Measurements from ENCODE around the gene RAE1. TPM values are rescaled to one million over a fixed set of nuclear protein-coding genes. Genes with fewer than 3 reads are reported as not detected.
A peak's percentile ranks its signal among the peaks of the same experiment; 100 is the strongest.

Gene RAE1
- total RNA-seq, 4 donors from 2014 or later, result 30.5 to 45.7 (median 34.5) TPM

DNA sequence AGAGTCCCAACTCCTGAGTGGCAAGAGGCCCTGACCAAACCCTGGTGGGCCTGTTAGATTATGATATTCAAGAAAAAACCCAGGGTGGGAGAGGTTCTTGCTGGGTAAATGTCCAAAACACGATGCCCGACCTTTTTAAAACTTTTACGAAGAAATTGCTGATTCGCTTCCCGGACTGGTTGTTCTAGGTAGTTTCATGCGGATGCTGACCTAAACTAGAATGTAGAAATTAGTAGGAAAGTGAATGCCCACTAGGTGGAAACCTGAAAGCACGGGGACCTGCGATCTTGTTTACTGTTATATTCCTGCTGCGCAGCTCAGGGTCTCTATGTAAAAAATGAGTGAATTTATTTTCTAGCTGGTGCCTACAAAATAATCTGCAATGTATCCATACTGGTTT lies 2.3 kb downstream of the RAE1 start:
- no peak for DNase-seq (ENCODE audit: low spot score in 2 of 2)
- 89 to 91% methylated on average over 9 of the region's 9 CpGs for WGBS, 2 donors
- intact Hi-C loops (cut with DNase I; ENCODE audit: low total_unique reads), result no loop called here
- TF ChIP-seq POLR2A (IDR thresholded peaks at IDR 0.05), result no peak
- TF ChIP-seq, protein P1, sequence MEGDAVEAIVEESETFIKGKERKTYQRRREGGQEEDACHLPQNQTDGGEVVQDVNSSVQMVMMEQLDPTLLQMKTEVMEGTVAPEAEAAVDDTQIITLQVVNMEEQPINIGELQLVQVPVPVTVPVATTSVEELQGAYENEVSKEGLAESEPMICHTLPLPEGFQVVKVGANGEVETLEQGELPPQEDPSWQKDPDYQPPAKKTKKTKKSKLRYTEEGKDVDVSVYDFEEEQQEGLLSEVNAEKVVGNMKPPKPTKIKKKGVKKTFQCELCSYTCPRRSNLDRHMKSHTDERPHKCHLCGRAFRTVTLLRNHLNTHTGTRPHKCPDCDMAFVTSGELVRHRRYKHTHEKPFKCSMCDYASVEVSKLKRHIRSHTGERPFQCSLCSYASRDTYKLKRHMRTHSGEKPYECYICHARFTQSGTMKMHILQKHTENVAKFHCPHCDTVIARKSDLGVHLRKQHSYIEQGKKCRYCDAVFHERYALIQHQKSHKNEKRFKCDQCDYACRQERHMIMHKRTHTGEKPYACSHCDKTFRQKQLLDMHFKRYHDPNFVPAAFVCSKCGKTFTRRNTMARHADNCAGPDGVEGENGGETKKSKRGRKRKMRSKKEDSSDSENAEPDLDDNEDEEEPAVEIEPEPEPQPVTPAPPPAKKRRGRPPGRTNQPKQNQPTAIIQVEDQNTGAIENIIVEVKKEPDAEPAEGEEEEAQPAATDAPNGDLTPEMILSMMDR (IDR thresholded peaks at IDR 0.05), result no peak
- H3K4me3 ChIP-seq (ENCODE audit: low read depth, poor library complexity, severe bottlenecking), result no peak overlapping the region

DNA sequence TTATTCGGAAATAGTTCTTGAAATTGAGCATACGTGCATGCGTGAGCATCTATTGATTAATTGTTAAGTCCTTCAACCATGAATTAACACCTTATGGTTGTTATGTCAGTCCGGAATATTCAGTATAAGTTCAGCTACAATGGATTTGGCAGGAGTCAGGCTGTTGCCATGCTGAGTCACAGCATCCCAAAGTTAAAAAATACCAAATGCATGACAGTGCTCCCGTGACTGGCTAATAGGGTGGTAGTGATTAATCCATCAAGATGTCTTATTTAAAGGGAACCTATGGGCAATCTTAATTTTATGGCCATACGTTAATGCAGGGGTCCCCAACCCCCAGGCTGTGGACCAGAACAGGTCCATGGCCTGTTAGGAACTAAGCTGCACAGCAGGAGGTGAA lies 10.5 kb downstream of the RAE1 start:
- 71 to 84% methylated on average over 6 of the region's 6 CpGs for WGBS, 2 donors
- TF ChIP-seq, protein P1 (IDR thresholded peaks at IDR 0.05), result no peak
- DNase-seq (ENCODE audit: low spot score in 2 of 2), result no peak
- intact Hi-C loops (cut with DNase I; ENCODE audit: low total_unique reads), result no loop called here
- H3K4me3 ChIP-seq (ENCODE audit: low read depth, poor library complexity, severe bottlenecking), result no peak overlapping the region

DNA sequence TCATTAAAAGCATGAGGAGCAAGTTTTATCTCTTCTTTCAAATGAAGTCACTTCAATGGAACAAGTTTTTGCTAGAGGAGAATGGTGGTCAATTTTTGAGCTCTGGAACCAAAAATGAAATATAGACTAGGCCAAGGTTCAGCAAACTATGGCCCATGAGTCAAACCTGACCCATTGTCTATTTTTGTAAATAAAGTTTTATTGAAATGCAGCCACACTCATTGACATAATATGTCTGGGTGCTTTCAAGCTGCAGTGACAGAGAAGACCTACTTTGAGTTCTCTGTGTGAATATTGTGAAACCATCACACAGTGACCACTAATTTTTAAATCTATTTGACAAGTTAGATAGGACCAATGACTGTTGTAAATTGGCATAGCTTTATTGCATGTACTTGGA lies 13.4 kb downstream of the RAE1 start:
- intact Hi-C loops (cut with DNase I; ENCODE audit: low total_unique reads), result no loop called here
- no peak for DNase-seq (ENCODE audit: low spot score in 2 of 2)
- TF ChIP-seq POLR2A (IDR thresholded peaks at IDR 0.05), result no peak
- TF ChIP-seq, protein P1 (IDR thresholded peaks at IDR 0.05), result no peak
- no peak overlapping the region for H3K4me3 ChIP-seq (ENCODE audit: low read depth, poor library complexity, severe bottlenecking)

DNA sequence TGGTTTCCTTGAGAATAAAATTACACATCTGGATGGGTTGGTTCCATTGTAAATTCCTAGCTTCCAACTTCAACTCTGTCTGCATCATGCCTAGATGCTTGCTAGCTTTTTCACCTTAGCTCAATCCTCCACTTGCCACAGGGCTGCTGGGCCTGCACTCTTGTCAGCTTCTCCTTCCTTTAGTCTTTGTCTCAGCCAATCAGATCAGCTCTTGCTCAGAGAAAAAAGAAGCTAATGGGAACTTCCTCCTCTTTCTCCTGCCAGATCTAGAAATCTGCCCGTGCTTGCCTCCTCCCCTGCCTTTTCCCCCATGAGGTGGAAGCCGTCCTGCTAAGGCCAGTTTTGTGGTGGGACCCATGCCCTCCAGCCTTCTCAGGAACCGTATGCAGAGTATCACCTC lies 18.5 kb downstream of the RAE1 start:
- 70 to 71% methylated on average over 3 of the region's 3 CpGs for WGBS, 2 donors
- intact Hi-C loops (cut with DNase I; ENCODE audit: low total_unique reads), result no loop called here
- H3K4me3 ChIP-seq (ENCODE audit: low read depth, poor library complexity, severe bottlenecking), result no peak overlapping the region
- TF ChIP-seq POLR2A (IDR thresholded peaks at IDR 0.05), result no peak
- TF ChIP-seq, protein P1 (IDR thresholded peaks at IDR 0.05), result no peak
- no peak for DNase-seq (ENCODE audit: low spot score in 2 of 2)

DNA sequence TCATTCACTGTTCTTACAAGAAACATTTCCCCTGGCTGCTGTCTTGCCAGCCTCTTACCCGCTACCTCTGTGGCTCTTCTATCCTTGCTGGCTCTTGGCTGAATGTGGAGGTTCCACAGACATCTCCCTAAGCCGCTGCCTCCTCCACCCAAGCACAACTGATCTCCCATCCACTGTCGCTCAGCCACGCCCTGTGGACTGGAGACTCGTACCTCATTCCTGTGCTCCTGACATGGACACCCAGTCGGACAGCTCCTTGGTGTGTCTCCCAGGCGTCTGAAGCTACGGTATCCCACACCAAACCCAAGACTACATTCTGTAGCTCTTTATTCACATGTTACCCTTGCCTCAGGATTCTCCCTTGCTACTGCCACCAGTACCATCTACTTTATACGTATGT lies 19.3 kb downstream of the RAE1 start:
- peak in 1 of 2 donors; percentile 50 for DNase-seq (ENCODE audit: low spot score in 2 of 2)
- WGBS, 2 donors, result 91 to 96% methylated on average over 9 of the region's 9 CpGs
- intact Hi-C loops (cut with DNase I; ENCODE audit: low total_unique reads), result no loop called here
- no peak for TF ChIP-seq POLR2A (IDR thresholded peaks at IDR 0.05)
- TF ChIP-seq, protein P1 (IDR thresholded peaks at IDR 0.05), result no peak
- no peak overlapping the region for H3K4me3 ChIP-seq (ENCODE audit: low read depth, poor library complexity, severe bottlenecking)

DNA sequence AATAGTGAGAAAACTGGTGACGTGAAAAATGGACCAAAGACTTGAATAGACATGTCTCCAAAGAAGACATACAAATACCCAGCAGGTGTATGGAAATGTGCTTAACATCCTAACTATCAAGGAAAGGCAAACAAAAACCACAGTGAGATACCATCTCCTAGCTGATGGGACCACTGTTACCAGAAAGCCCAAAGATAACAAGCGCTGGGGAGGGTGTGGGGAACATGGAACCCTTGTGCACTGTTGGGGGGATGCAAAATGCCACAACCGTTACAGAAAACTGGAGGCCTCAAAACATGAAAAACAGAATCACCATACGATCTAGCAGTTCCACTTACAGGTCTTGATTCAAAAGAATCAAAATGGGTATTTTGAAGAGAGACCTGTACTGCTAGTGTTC lies 20.3 kb downstream of the RAE1 start:
- WGBS, 2 donors, result 87 to 93% methylated on average over 4 of the region's 4 CpGs
- intact Hi-C loops (cut with DNase I; ENCODE audit: low total_unique reads), result no loop called here
- no peak for TF ChIP-seq POLR2A (IDR thresholded peaks at IDR 0.05)
- TF ChIP-seq, protein P1 (IDR thresholded peaks at IDR 0.05), result no peak
- no peak overlapping the region for H3K4me3 ChIP-seq (ENCODE audit: low read depth, poor library complexity, severe bottlenecking)
- DNase-seq (ENCODE audit: low spot score in 2 of 2), result no peak

Measured in lower leg skin (tissue), 4 donors.